HepG2 (cell line): Measurements from ENCODE around the gene FOXN3.

Experiments used
- FOSL2 ChIP-seq: sonication (generic); formaldehyde crosslinking; IDR thresholded peaks from 2 replicates; pipeline ENCODE4 v1.4.0; 2020; ENCODE audit warnings: missing genetic modification reagents
- FOXJ3 ChIP-seq: sonication (generic); formaldehyde crosslinking; IDR thresholded peaks from 2 replicates; pipeline ENCODE4 v1.4.0; 2020; ENCODE audit warnings: missing genetic modification reagents, mild to moderate bottlenecking, borderline replicate concordance
- NFRKB ChIP-seq: fragments of 450-650 bp; IDR thresholded peaks from 2 replicates; pipeline ENCODE4 v1.6.1; 2017
- YY1 ChIP-seq: IDR thresholded peaks from 2 replicates; pipeline ENCODE4 v1.6.1; 2011; ENCODE audit warnings: low read length, low read depth, moderate library complexity, mild to moderate bottlenecking; ENCODE audit not compliant: insufficient read depth, insufficient replicate concordance
- ZNF160 ChIP-seq: sonication (generic); formaldehyde crosslinking; IDR thresholded peaks from 2 replicates; pipeline ENCODE4 v1.8.0; 2022; ENCODE audit warnings: mild to moderate bottlenecking, inconsistent platforms, missing genetic modification reagents
- ZNF224 ChIP-seq: sonication (generic); formaldehyde crosslinking; IDR thresholded peaks from 2 replicates; pipeline ENCODE4 v1.5.0; 2020; ENCODE audit warnings: mild to moderate bottlenecking, missing genetic modification reagents
- ZNF776 ChIP-seq: sonication (generic); formaldehyde crosslinking; IDR thresholded peaks from 2 replicates; pipeline ENCODE4 v1.4.0; 2020; ENCODE audit warnings: mild to moderate bottlenecking, missing genetic modification reagents
- TF ChIP-seq, protein P1 (sequence below), 2 experiments: sonication (generic) in 1 of 2; formaldehyde crosslinking in 1 of 2; IDR thresholded peaks; 2 replicates each; pipeline versions ENCODE4 v1.5.1 to v1.6.1; 2011 to 2020; ENCODE audit warnings: borderline replicate concordance in 1 of 2, low read depth in 1 of 2, low read length in 1 of 2, mild to moderate bottlenecking in 1 of 2, missing genetic modification reagents in 1 of 2, moderate library complexity in 1 of 2

DNA sequence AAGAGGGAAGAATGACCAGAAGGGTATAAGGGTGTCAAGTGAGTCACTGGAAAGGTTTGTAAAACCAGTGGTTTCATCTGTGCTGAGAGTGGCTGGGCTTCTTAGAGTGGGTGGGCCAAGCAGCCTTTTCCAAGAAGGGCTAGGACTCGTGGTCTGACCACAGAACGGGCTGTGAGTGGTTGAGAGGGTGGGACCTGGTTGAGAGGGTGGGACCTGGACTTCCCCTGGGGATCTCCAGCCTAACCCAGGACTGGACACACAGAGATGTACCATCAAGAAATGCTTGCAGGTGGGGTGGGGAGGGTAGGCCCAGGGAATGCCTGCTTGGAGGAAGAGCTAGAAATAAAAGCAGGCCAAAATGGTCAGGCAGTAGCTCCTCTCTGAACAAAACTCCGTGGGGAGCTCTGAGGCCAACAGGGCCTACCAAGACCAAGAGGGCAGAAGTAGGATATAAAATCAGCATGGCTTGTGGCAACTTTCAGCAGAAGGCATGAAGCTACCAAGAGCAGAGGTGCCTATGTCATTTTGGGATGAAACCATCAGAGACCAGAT is 140.5 kb downstream of the FOXN3 start:
- TF ChIP-seq ZNF224 (CRISPR knock-in tag) (no peak), FOXJ3 (no peak), ZNF776 (CRISPR knock-in tag) (no peak), FOSL2 (no peak), YY1 (no peak), ZNF160 (CRISPR knock-in tag) (no peak), NFRKB (no peak)
- TF ChIP-seq, protein P1, sequence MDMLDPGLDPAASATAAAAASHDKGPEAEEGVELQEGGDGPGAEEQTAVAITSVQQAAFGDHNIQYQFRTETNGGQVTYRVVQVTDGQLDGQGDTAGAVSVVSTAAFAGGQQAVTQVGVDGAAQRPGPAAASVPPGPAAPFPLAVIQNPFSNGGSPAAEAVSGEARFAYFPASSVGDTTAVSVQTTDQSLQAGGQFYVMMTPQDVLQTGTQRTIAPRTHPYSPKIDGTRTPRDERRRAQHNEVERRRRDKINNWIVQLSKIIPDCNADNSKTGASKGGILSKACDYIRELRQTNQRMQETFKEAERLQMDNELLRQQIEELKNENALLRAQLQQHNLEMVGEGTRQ (IDR thresholded peaks at IDR 0.05; ENCODE audit: low read depth, low read length): no peak
- TF ChIP-seq, protein P1 (CRISPR knock-in tag; IDR thresholded peaks at IDR 0.05; ENCODE audit: borderline replicate concordance): no peak
